ENCODE data around the gene NAAA. TPM values are rescaled to one million over a fixed set of nuclear protein-coding genes. Genes with fewer than 3 reads are reported as not detected.
A peak's percentile ranks its signal among the peaks of the same experiment; 100 is the strongest.
"Not testable (repeated sequence)": the region's sequence is repeated elsewhere in the genome, so short reads cannot be mapped to it uniquely, and the experiment has no call there.

Gene NAAA
- 5.5 and 7.8 TPM in 2 replicates for total RNA-seq (2014; rRNA removed; shearing (Covaris generic))

GRCh38 chr4:75940692-75941253 lies at the start of gene NAAA:
NAAA (minus strand) TSS chr4:75941013; CDS start chr4:75940949, 64 bp downstream.
- Histone ChIP-seq H3K27me3 (ENCODE audit: control insufficient read depth, insufficient read depth, low read length) (peaks cover 11% of the 10 kb centered on the region), H3K36me3 (replicated peaks; ENCODE audit: control insufficient read depth, insufficient read depth, low read length) (no peaks in the 10 kb centered on the region), H3K4me3 (ENCODE audit: insufficient read depth, low read depth, low read length) (peak within 1 kb of the TSS; percentile 74)
- DNase-seq = peak; percentile 88

DNA sequence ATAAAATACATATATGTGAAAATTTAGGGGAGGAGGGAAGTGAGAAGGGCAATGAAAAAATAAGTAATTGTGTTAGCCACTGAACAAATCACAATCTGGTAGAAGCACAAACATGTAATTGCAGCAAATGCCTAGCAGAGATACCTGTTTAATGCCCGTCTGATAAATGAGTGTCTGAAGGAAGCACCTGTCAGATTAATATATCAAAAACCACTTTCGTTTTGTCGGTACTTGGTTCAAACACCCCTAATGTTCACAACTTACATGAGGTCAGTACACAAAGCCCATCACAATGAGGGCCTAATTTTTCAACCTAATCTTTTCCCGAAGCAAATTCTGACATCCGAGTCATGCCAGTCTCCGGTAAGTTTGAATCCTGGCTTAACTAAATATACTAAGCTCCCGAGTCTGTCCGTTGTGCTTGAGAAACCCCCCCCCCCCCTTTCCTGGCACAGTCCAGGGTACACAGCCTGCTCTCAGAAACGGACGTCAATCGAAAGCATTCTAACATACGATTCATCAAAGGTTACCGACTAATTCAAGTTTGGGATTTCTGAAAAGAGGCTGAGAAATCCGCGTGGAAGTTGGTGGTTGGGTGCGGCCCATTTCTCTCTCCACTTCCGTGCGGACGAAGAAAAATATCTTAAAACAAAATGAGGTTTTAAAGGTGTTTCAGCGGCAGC lies 49.2 kb upstream of the NAAA start:
- DNase-seq = peak; percentile 16
- H3K4me3 ChIP-seq (ENCODE audit: insufficient read depth, low read depth, low read length) = peak overlapping the region; percentile 87
- no peaks in the 10 kb centered on the region for H3K36me3 ChIP-seq (replicated peaks; ENCODE audit: control insufficient read depth, insufficient read depth, low read length)
- peaks cover 3% of the 10 kb centered on the region; the same call in 1 of the 2 replicates for H3K27me3 ChIP-seq (ENCODE audit: control insufficient read depth, insufficient read depth, low read length)

DNA sequence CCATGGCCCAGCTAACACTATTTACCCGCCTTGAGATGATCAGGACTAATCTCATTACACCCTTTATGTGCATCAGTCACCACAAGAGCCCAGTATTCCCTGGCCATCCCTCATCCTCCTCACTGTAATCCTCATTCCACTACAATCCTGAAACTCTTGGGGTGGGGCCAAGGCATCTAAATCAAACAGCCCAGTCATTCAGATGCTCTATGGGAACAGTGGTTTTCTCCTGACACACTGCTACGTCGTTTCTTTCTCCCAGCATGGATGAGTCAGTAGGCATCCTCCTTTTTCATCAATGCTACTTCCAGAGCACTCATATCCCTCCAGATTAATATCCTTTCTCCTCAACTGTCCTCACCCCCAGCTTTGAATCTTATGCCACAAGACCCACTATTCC lies 44.3 kb upstream of the NAAA start:
- H3K36me3 ChIP-seq (replicated peaks; ENCODE audit: control insufficient read depth, insufficient read depth, low read length) = peaks cover 7% of the 10 kb centered on the region
- DNase-seq = no peak

DNA sequence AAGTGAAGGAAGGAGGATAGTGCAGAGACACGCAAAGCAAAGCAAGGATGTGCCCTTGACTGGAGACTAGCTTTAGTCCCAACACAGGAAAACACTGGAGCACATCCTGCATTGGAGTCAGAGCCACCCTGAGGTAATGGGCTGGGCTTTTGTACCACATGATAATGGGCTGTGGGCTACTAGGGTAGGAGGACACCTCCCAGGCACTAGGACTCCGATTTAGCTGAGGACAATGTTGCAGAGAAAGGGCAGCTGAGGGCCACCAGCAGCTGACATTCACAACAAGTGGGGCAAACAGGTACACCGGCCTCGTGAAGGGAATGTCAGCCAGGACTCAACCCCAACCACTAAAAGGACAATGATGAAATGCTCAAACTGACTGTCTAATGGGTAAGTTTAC lies 39.8 kb upstream of the NAAA start:
- H3K4me3 ChIP-seq (ENCODE audit: insufficient read depth, low read depth, low read length) = no peak overlapping the region
- DNase-seq = no peak
- no peaks in the 10 kb centered on the region for H3K27me3 ChIP-seq (ENCODE audit: control insufficient read depth, insufficient read depth, low read length)
- peaks cover 20% of the 10 kb centered on the region for H3K36me3 ChIP-seq (replicated peaks; ENCODE audit: control insufficient read depth, insufficient read depth, low read length)

More for the DNA sequence above, 44.3 kb upstream of the NAAA start:
- H3K4me3 ChIP-seq (ENCODE audit: insufficient read depth, low read depth, low read length) = no peak overlapping the region
- H3K27me3 ChIP-seq (ENCODE audit: control insufficient read depth, insufficient read depth, low read length) = no peaks in the 10 kb centered on the region

GRCh38 chr4:75976177-75976576 lies 35.4 kb upstream of the NAAA start:
- peaks cover 34% of the 10 kb centered on the region for H3K36me3 ChIP-seq (replicated peaks; ENCODE audit: control insufficient read depth, insufficient read depth, low read length)
- H3K27me3 ChIP-seq (ENCODE audit: control insufficient read depth, insufficient read depth, low read length) = no peaks in the 10 kb centered on the region
- no peak for DNase-seq
- no peak overlapping the region for H3K4me3 ChIP-seq (ENCODE audit: insufficient read depth, low read depth, low read length)

DNA sequence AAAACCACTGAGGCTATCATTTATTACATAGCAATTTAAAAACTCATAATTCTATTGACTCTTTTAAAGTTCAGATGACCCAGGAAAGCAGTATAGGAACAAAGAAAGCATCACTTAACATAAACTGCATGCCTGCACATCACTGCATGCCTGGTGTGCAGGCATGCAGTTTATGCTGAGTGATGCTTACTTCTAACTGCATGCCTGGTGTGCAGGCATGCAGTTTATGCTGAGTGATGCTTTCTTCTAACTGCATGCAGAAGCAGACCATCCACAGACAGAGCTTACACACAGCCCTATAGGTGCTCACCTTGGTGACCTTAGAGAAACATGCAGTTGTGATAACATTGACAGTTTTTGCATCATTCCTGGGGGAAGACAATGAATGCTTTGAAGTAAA lies 33.0 kb upstream of the NAAA start:
- peaks cover 39% of the 10 kb centered on the region for H3K36me3 ChIP-seq (replicated peaks; ENCODE audit: control insufficient read depth, insufficient read depth, low read length)
- no peak overlapping the region for H3K4me3 ChIP-seq (ENCODE audit: insufficient read depth, low read depth, low read length)
- no peaks in the 10 kb centered on the region for H3K27me3 ChIP-seq (ENCODE audit: control insufficient read depth, insufficient read depth, low read length)
- DNase-seq = no peak

GRCh38 chr4:75968084-75968483 lies 27.3 kb upstream of the NAAA start:
- Histone ChIP-seq H3K36me3 (replicated peaks; ENCODE audit: control insufficient read depth, insufficient read depth, low read length) (peaks cover 50% of the 10 kb centered on the region), H3K27me3 (ENCODE audit: control insufficient read depth, insufficient read depth, low read length) (no peaks in the 10 kb centered on the region), H3K4me3 (ENCODE audit: insufficient read depth, low read depth, low read length) (no peak overlapping the region)
- DNase-seq = no peak

- Histone ChIP-seq H3K4me3 (ENCODE audit: insufficient read depth, low read depth, low read length) (no peak overlapping the region), H3K36me3 (replicated peaks; ENCODE audit: control insufficient read depth, insufficient read depth, low read length) (peaks cover 43% of the 10 kb centered on the region), H3K27me3 (ENCODE audit: control insufficient read depth, insufficient read depth, low read length) (no peaks in the 10 kb centered on the region)
- DNase-seq = no peak
Observed at GRCh38 chr4:75963558-75963957, 22.7 kb upstream of the NAAA start.

DNA sequence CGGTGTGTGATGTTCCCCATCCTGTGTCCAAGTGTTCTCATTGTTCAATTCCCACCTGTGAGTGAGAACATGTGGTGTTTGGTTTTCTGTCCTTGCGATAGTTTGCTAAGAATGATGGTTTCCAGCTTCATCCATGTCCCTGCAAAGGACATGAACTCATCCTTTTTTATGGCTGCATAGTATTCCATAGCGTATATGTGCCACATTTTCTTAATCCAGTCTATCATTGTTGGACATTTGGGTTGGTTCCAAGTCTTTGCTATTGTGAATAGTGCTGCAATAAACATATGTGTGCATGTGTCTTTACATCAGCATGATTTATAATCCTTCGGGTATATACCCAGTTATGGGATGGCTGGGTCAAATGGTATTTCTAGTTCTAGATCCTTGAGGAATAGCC lies 21.3 kb upstream of the NAAA start:
- peaks cover 48% of the 10 kb centered on the region for H3K36me3 ChIP-seq (replicated peaks; ENCODE audit: control insufficient read depth, insufficient read depth, low read length)

GRCh38 chr4:75958546-75958945 lies 17.7 kb upstream of the NAAA start:
- not testable (repeated sequence) for H3K4me3 ChIP-seq (ENCODE audit: insufficient read depth, low read depth, low read length); H3K27me3 ChIP-seq (ENCODE audit: control insufficient read depth, insufficient read depth, low read length); DNase-seq
- peaks cover 44% of the 10 kb centered on the region for H3K36me3 ChIP-seq (replicated peaks; ENCODE audit: control insufficient read depth, insufficient read depth, low read length)

More for the DNA sequence above, 21.3 kb upstream of the NAAA start:
- DNase-seq; H3K4me3 ChIP-seq (ENCODE audit: insufficient read depth, low read depth, low read length); H3K27me3 ChIP-seq (ENCODE audit: control insufficient read depth, insufficient read depth, low read length): not testable (repeated sequence)

DNA sequence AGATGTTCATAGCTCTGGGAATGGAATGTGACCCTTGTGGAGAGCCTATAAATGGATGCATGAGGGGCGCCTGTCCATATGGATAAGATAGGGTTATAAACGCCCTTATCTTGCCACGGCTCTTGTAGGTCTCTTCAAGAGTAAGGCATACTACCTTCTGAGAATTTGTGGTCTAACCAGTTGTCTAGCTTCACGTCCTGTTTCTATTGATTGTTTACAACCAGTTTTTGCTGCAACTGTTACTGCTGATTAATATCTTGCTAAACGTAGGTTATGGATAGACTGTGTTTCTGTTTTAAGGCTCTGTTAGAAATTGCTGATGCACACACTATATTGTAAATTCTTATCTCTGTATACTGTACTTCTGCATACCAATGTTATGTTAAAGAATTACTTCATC lies 14.0 kb upstream of the NAAA start:
- not testable (repeated sequence) for DNase-seq; H3K4me3 ChIP-seq (ENCODE audit: insufficient read depth, low read depth, low read length); H3K27me3 ChIP-seq (ENCODE audit: control insufficient read depth, insufficient read depth, low read length)
- H3K36me3 ChIP-seq (replicated peaks; ENCODE audit: control insufficient read depth, insufficient read depth, low read length) = peaks cover 40% of the 10 kb centered on the region

- Histone ChIP-seq H3K4me3 (ENCODE audit: insufficient read depth, low read depth, low read length) (no peak overlapping the region), H3K27me3 (ENCODE audit: control insufficient read depth, insufficient read depth, low read length) (no peaks in the 10 kb centered on the region), H3K36me3 (replicated peaks; ENCODE audit: control insufficient read depth, insufficient read depth, low read length) (peaks cover 37% of the 10 kb centered on the region)
- no peak for DNase-seq
Observed at GRCh38 chr4:75953509-75953908, 12.7 kb upstream of the NAAA start.

GRCh38 chr4:75950213-75950815 lies 9.5 kb upstream of the NAAA start:
- DNase-seq = no peak
- H3K27me3 ChIP-seq (ENCODE audit: control insufficient read depth, insufficient read depth, low read length) = no peaks in the 10 kb centered on the region
- peaks cover 18% of the 10 kb centered on the region for H3K36me3 ChIP-seq (replicated peaks; ENCODE audit: control insufficient read depth, insufficient read depth, low read length)
- H3K4me3 ChIP-seq (ENCODE audit: insufficient read depth, low read depth, low read length) = no peak overlapping the region

DNA sequence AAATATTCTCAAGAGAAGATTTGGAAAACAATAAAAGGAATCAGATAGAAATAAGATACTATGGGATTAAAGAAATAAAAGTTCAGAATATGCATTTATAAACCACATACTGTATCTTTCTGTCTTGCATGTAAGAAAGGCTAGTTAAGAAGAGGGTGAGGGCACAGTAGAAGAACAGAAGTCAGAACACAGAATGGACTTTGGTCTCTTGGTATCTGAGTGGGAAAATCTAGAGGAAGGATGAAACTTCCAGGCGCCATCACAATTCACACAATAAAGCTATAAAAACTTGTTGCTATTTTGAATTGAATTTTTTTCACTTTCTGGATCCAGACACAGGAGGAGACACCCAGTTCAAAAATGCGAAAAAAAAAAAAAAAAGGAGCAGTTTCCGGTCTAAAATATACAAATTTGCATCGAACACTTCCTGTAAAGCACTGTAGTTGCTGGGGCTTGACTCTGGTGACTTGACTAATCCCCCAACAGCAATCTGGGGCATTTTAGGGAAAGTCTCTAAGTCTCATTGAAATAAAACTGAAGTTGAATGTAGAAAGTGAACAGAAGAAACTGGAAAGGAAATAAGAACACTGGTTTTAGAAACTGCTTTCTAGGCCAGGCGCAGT lies 8.1 kb upstream of the NAAA start:
- no peak for DNase-seq
- H3K36me3 ChIP-seq (replicated peaks; ENCODE audit: control insufficient read depth, insufficient read depth, low read length) = peaks cover 18% of the 10 kb centered on the region
- H3K4me3 ChIP-seq (ENCODE audit: insufficient read depth, low read depth, low read length) = no peak overlapping the region
- H3K27me3 ChIP-seq (ENCODE audit: control insufficient read depth, insufficient read depth, low read length) = no peaks in the 10 kb centered on the region

All from H7 (cell line).